Measurements from ENCODE around the gene LHX2.

LHX2 gene

GRCh38 chr9:124035001-124035650 is 23.6 kb downstream of the LHX2 start:
- no peak for DNase-seq

- no peak for DNase-seq
These were observed 25.0 kb downstream of the LHX2 start for GRCh38 chr9:124036578-124036977.

- DNase-seq, result no peak
These were observed 26.2 kb downstream of the LHX2 start for GRCh38 chr9:124037790-124038189.

GRCh38 chr9:124038239-124038638 is 26.7 kb downstream of the LHX2 start:
- no peak for DNase-seq

GRCh38 chr9:124038790-124039633 is 27.4 kb downstream of the LHX2 start:
- no peak for DNase-seq

- DNase-seq, result no peak
These were observed 28.8 kb downstream of the LHX2 start for GRCh38 chr9:124040186-124040931.

- no peak for DNase-seq
These were observed 29.6 kb downstream of the LHX2 start for GRCh38 chr9:124040935-124041816.

GRCh38 chr9:124041817-124042116 is 30.2 kb downstream of the LHX2 start:
- DNase-seq, result no peak

- no peak for DNase-seq
These were observed 30.7 kb downstream of the LHX2 start for GRCh38 chr9:124042201-124042721.

GRCh38 chr9:124044448-124044847 is 32.9 kb downstream of the LHX2 start:
- DNase-seq, result no peak

GRCh38 chr9:124045076-124045829 is 33.7 kb downstream of the LHX2 start:
- no peak for DNase-seq

- no peak for DNase-seq
These were observed 34.2 kb downstream of the LHX2 start for GRCh38 chr9:124045830-124046177.

- DNase-seq, result no peak
These were observed 34.6 kb downstream of the LHX2 start for GRCh38 chr9:124046189-124046588.

GRCh38 chr9:124047251-124047672 is 35.7 kb downstream of the LHX2 start:
- no peak for DNase-seq

GRCh38 chr9:124050955-124051354 is 39.4 kb downstream of the LHX2 start:
- no peak for DNase-seq

GRCh38 chr9:124052401-124052800 is 40.8 kb downstream of the LHX2 start:
- DNase-seq, result no peak

- DNase-seq, result peak; percentile 35
These were observed 43.1 kb downstream of the LHX2 start for GRCh38 chr9:124054582-124055227.

- no peak for DNase-seq
These were observed 49.5 kb downstream of the LHX2 start for GRCh38 chr9:124060844-124061605.

- no peak for DNase-seq
These were observed 50.6 kb downstream of the LHX2 start for GRCh38 chr9:124062172-124062571.

- DNase-seq, result no peak
These were observed 55.4 kb downstream of the LHX2 start for GRCh38 chr9:124066783-124067577.
